ENCODE data around the gene ZBTB4.

ZBTB4 gene

GRCh38 chr17:7437369-7437863 lies 42.0 kb downstream of the ZBTB4 start:
- TF ChIP-seq REST (IDR thresholded peaks at IDR 0.05; ENCODE audit: insufficient read depth in 1 of 2, low read depth in 2 of 2, low read length in 2 of 2) (no peak), TAF1 (IDR thresholded peaks at IDR 0.05; ENCODE audit: borderline replicate concordance, insufficient read depth, low read length) (no peak), POLR2AphosphoS5 (IDR thresholded peaks at IDR 0.05; ENCODE audit: low read depth, low read length) (no peak), SIN3A (IDR thresholded peaks at IDR 0.05; ENCODE audit: borderline replicate concordance, insufficient read depth, low read length) (no peak), FOXP2 (optimal IDR thresholded peaks at IDR 0.05; ENCODE audit: borderline replicate concordance, extremely low read depth, extremely low read length, insufficient read depth) (no peak)

- no peak for TF ChIP-seq TAF1 (IDR thresholded peaks at IDR 0.05; ENCODE audit: borderline replicate concordance, insufficient read depth, low read length)
- no peak for TF ChIP-seq SIN3A (IDR thresholded peaks at IDR 0.05; ENCODE audit: borderline replicate concordance, insufficient read depth, low read length)
- TF ChIP-seq REST (IDR thresholded peaks at IDR 0.05; ENCODE audit: insufficient read depth in 1 of 2, low read depth in 2 of 2, low read length in 2 of 2), result no peak
- no peak for TF ChIP-seq FOXP2 (optimal IDR thresholded peaks at IDR 0.05; ENCODE audit: borderline replicate concordance, extremely low read depth, extremely low read length, insufficient read depth)
- no peak for TF ChIP-seq POLR2AphosphoS5 (IDR thresholded peaks at IDR 0.05; ENCODE audit: low read depth, low read length)
Observed at GRCh38 chr17:7436556-7437368, 42.7 kb downstream of the ZBTB4 start.

- TF ChIP-seq REST (IDR thresholded peaks at IDR 0.05; ENCODE audit: insufficient read depth in 1 of 2, low read depth in 2 of 2, low read length in 2 of 2) (no peak), TAF1 (IDR thresholded peaks at IDR 0.05; ENCODE audit: borderline replicate concordance, insufficient read depth, low read length) (no peak), POLR2AphosphoS5 (IDR thresholded peaks at IDR 0.05; ENCODE audit: low read depth, low read length) (no peak), SIN3A (IDR thresholded peaks at IDR 0.05; ENCODE audit: borderline replicate concordance, insufficient read depth, low read length) (no peak), FOXP2 (optimal IDR thresholded peaks at IDR 0.05; ENCODE audit: borderline replicate concordance, extremely low read depth, extremely low read length, insufficient read depth) (no peak)
Observed at GRCh38 chr17:7435676-7436555, 43.5 kb downstream of the ZBTB4 start.

GRCh38 chr17:7432296-7432695 lies 47.1 kb downstream of the ZBTB4 start:
- TF ChIP-seq REST (IDR thresholded peaks at IDR 0.05; ENCODE audit: insufficient read depth in 1 of 2, low read depth in 2 of 2, low read length in 2 of 2) (no peak), POLR2AphosphoS5 (IDR thresholded peaks at IDR 0.05; ENCODE audit: low read depth, low read length) (no peak), SIN3A (IDR thresholded peaks at IDR 0.05; ENCODE audit: borderline replicate concordance, insufficient read depth, low read length) (no peak), TAF1 (IDR thresholded peaks at IDR 0.05; ENCODE audit: borderline replicate concordance, insufficient read depth, low read length) (no peak), FOXP2 (optimal IDR thresholded peaks at IDR 0.05; ENCODE audit: borderline replicate concordance, extremely low read depth, extremely low read length, insufficient read depth) (no peak)
